Measurements from ENCODE around the gene LRP2BP. TPM values are rescaled to one million over a fixed set of nuclear protein-coding genes. Genes with fewer than 3 reads are reported as not detected.
A peak's percentile ranks its signal among the peaks of the same experiment; 100 is the strongest.

LRP2BP gene
- total and polyA plus RNA-seq, 2 of the 13 experiments (the other 11 are each of a cell fraction or from before 2014, with no cell fraction given): 0.22 to 0.29 TPM

GRCh38 chr4:185380320-185380719 lies 15.4 kb downstream of the LRP2BP start (continued):
- TF ChIP-seq E2F2 (CRISPR knock-in tag; IDR thresholded peaks at IDR 0.05; ENCODE audit: borderline replicate concordance): no peak
- TF ChIP-seq ZBTB37 (CRISPR knock-in tag; IDR thresholded peaks at IDR 0.05): peak; percentile 90; the same call in 1 of the 2 replicates
- TF ChIP-seq SOX13 (IDR thresholded peaks at IDR 0.05): no peak
- TF ChIP-seq SOX13 (CRISPR knock-in tag; conservative IDR thresholded peaks at IDR 0.05 in 1 of 2, IDR thresholded peaks at IDR 0.05 in 1 of 2): peak in 1 of 2 experiments; percentile 56; a peak in 1 of 4 replicates
- TF ChIP-seq ZNF766 (CRISPR knock-in tag; IDR thresholded peaks at IDR 0.05; ENCODE audit: borderline replicate concordance): 0 out of 2 replicates have a peak, but pooled peaks have one; percentile 31
- TF ChIP-seq MYNN (CRISPR knock-in tag; IDR thresholded peaks at IDR 0.05; ENCODE audit: low read depth): no peak
- TF ChIP-seq ETS1 (CRISPR knock-in tag; IDR thresholded peaks at IDR 0.05): no peak
- no peak for TF ChIP-seq SALL2 (CRISPR knock-in tag; IDR thresholded peaks at IDR 0.05)
- TF ChIP-seq ZBTB43 (CRISPR knock-in tag; conservative IDR thresholded peaks at IDR 0.05): no peak
- peak; percentile 71 for TF ChIP-seq CBX5 (CRISPR knock-in tag; IDR thresholded peaks at IDR 0.05; ENCODE audit: borderline replicate concordance)
- TF ChIP-seq ZBTB42 (CRISPR knock-in tag; IDR thresholded peaks at IDR 0.05): no peak
- TF ChIP-seq ZNF574 (CRISPR knock-in tag; IDR thresholded peaks at IDR 0.05): peak; percentile 32; the same call in 1 of the 2 replicates
- TF ChIP-seq THAP9 (CRISPR knock-in tag; IDR thresholded peaks at IDR 0.05; ENCODE audit: borderline replicate concordance): peak; percentile 81; the same call in 1 of the 2 replicates
- 0 out of 2 replicates have a peak, but pooled peaks have one; percentile 33 for TF ChIP-seq ZFP1 (CRISPR knock-in tag; IDR thresholded peaks at IDR 0.05)
- peak; percentile 42; the same call in 1 of the 2 replicates for TF ChIP-seq SAP130 (CRISPR knock-in tag; IDR thresholded peaks at IDR 0.05; ENCODE audit: low read depth)

Measured in HepG2 (cell line).